H9 (cell line): ENCODE measurements around the gene EDNRA. TPM values are rescaled to one million over a fixed set of nuclear protein-coding genes. Genes with fewer than 3 reads are reported as not detected.

ENCODE experiments used
- DNase-seq: peaks from one replicate; pipeline ENCODE4 v3.0.0-alpha.2; 2017
- H2AFZ ChIP-seq: one replicate; pipeline ENCODE4 v1.6.1; 2013; ENCODE audit warnings: mild to moderate bottlenecking, low read length, control low read depth, moderate library complexity
- H2AK5ac ChIP-seq: 2 replicates; pipeline ENCODE4 v1.6.1; 2013; ENCODE audit warnings: low read length, control low read depth, mixed read lengths; ENCODE audit not compliant: insufficient read length
- H2BK120ac ChIP-seq: one replicate; pipeline ENCODE4 v1.6.1; 2013; ENCODE audit warnings: low read depth, mild to moderate bottlenecking, low read length, control low read depth, inconsistent platforms; ENCODE audit not compliant: poor library complexity, severe bottlenecking
- H2BK12ac ChIP-seq: 2 replicates; pipeline ENCODE4 v1.6.1; 2013; ENCODE audit warnings: low read length, control low read depth, mixed read lengths, low read depth; ENCODE audit not compliant: insufficient read length
- H2BK15ac ChIP-seq: 2 replicates; pipeline ENCODE4 v1.6.1; 2013; ENCODE audit warnings: low read depth, low read length, control low read depth
- H2BK20ac ChIP-seq: one replicate; pipeline ENCODE4 v1.6.1; 2013; ENCODE audit warnings: low read depth, mild to moderate bottlenecking, low read length, control low read depth, inconsistent platforms; ENCODE audit not compliant: poor library complexity, severe bottlenecking
- H2BK5ac ChIP-seq: 2 replicates; pipeline ENCODE4 v1.6.1; 2013; ENCODE audit warnings: low read length, control low read depth, mixed read lengths; ENCODE audit not compliant: insufficient read length
- H3K14ac ChIP-seq: 2 replicates; pipeline ENCODE4 v1.6.1; 2013; ENCODE audit warnings: low read length, control low read depth; ENCODE audit not compliant: insufficient read depth
- H3K18ac ChIP-seq: 2 replicates; pipeline ENCODE4 v1.6.1; 2013; ENCODE audit warnings: low read depth, mild to moderate bottlenecking, mixed read lengths, low read length, control low read depth; ENCODE audit not compliant: insufficient read length
- H3K23ac ChIP-seq: 2 replicates; pipeline ENCODE4 v1.6.1; 2013; ENCODE audit warnings: low read length, control low read depth, mixed read lengths, low read depth; ENCODE audit not compliant: insufficient read length
- H3K23me2 ChIP-seq: 2 replicates; pipeline ENCODE4 v1.6.1; 2013; ENCODE audit warnings: low read depth, mild to moderate bottlenecking, mixed read lengths, low read length, control low read depth; ENCODE audit not compliant: insufficient read length, poor library complexity, severe bottlenecking
- H3K27ac ChIP-seq: 2 replicates; pipeline ENCODE4 v1.5.1; 2013; ENCODE audit warnings: low read length, control low read depth, mixed read lengths, low read depth; ENCODE audit not compliant: insufficient read length
- H3K27me3 ChIP-seq: 2 replicates; pipeline ENCODE4 v1.6.1; 2013; ENCODE audit warnings: low read length, control low read depth, inconsistent platforms; ENCODE audit not compliant: insufficient read depth
- H3K4ac ChIP-seq: 2 replicates; pipeline ENCODE4 v1.6.1; 2013; ENCODE audit warnings: low read depth, mild to moderate bottlenecking, control low read depth, inconsistent platforms, low read length, moderate library complexity
- H3K4me1 ChIP-seq: 2 replicates; pipeline ENCODE4 v1.6.1; 2013; ENCODE audit warnings: low read length, control low read depth, inconsistent platforms; ENCODE audit not compliant: insufficient read depth
- H3K4me2 ChIP-seq: 2 replicates; pipeline ENCODE4 v1.6.1; 2013; ENCODE audit warnings: low read length, control low read depth, mixed read lengths; ENCODE audit not compliant: insufficient read length, insufficient read depth
- H3K56ac ChIP-seq: 2 replicates; pipeline ENCODE4 v1.6.1; 2013; ENCODE audit warnings: low read depth, mild to moderate bottlenecking, mixed read lengths, low read length, control low read depth; ENCODE audit not compliant: insufficient read length
- H3K79me1 ChIP-seq: 2 replicates; pipeline ENCODE4 v1.6.1; 2013; ENCODE audit warnings: low read depth, mild to moderate bottlenecking, moderate library complexity, low read length, control low read depth, inconsistent platforms; ENCODE audit not compliant: insufficient read depth, poor library complexity, severe bottlenecking
- H3K79me2 ChIP-seq: 2 replicates; pipeline ENCODE4 v1.6.1; 2013; ENCODE audit warnings: low read length, control low read depth, inconsistent platforms; ENCODE audit not compliant: insufficient read depth
- H3K9ac ChIP-seq: 2 replicates; pipeline ENCODE4 v1.6.1; 2013; ENCODE audit warnings: low read length, control low read depth, mixed read lengths; ENCODE audit not compliant: insufficient read length; ENCODE audit errors: extremely low read depth
- H3K9me3 ChIP-seq: one replicate; pipeline ENCODE4 v1.6.1; 2013; ENCODE audit warnings: low read depth, low read length, inconsistent platforms; ENCODE audit not compliant: control insufficient read depth
- H3T11ph ChIP-seq: one replicate; pipeline ENCODE4 v1.6.1; 2013; ENCODE audit warnings: mild to moderate bottlenecking, low read length, control low read depth, inconsistent platforms
- H4K20me1 ChIP-seq: one replicate; pipeline ENCODE4 v1.6.1; 2013; ENCODE audit not compliant: control insufficient read depth, insufficient read length, insufficient read depth
- H4K5ac ChIP-seq: 2 replicates; pipeline ENCODE4 v1.6.1; 2013; ENCODE audit warnings: low read depth, mild to moderate bottlenecking, mixed read lengths, low read length, control low read depth; ENCODE audit not compliant: insufficient read length
- H4K8ac ChIP-seq: replicated peaks from 2 replicates; pipeline ENCODE4 v1.6.1; 2013; ENCODE audit warnings: low read length, control low read depth, mixed read lengths, low read depth; ENCODE audit not compliant: insufficient read length
- H4K91ac ChIP-seq: 2 replicates; pipeline ENCODE4 v1.6.1; 2013; ENCODE audit warnings: low read depth, mild to moderate bottlenecking, moderate library complexity, mixed read lengths, low read length, control low read depth; ENCODE audit not compliant: insufficient read length
- H3K27ac Mint-ChIP-seq, 3 experiments: 2 replicates in 2 of 3; 3 replicates in 1 of 3; pipeline ENCODE4 v1.8.0; 2020 to 2021; ENCODE audit warnings: mixed read lengths in 3 of 3, mild to moderate bottlenecking in 1 of 3, moderate library complexity in 1 of 3
- H3K27me3 Mint-ChIP-seq: 2 replicates; pipeline ENCODE4 v1.8.0; 2021; ENCODE audit warnings: low read depth, mild to moderate bottlenecking, moderate library complexity, mixed read lengths
- H3K36me3 Mint-ChIP-seq, 3 experiments: 2 replicates in 2 of 3; 3 replicates in 1 of 3; pipeline ENCODE4 v1.8.0; 2020 to 2021; ENCODE audit warnings: low read depth in 3 of 3, mixed read lengths in 3 of 3; ENCODE audit not compliant: insufficient read depth in 1 of 3
- H3K4me1 Mint-ChIP-seq, 2 experiments: 2 replicates each; pipeline ENCODE4 v1.8.0; 2020; ENCODE audit warnings: mixed read lengths in 2 of 2
- H3K4me3 Mint-ChIP-seq, 2 experiments: 2 replicates in 1 of 2; 3 replicates in 1 of 2; pipeline ENCODE4 v1.8.0; 2020 to 2021; ENCODE audit warnings: mild to moderate bottlenecking in 2 of 2, mixed read lengths in 2 of 2, moderate library complexity in 1 of 2
- H3K9me3 Mint-ChIP-seq, 2 experiments: 2 replicates in 1 of 2; 3 replicates in 1 of 2; pipeline ENCODE4 v1.8.0; 2020; ENCODE audit warnings: mild to moderate bottlenecking in 2 of 2, mixed read lengths in 2 of 2, moderate library complexity in 1 of 2
- CTCF ChIP-seq: fragments of 200-600 bp; sonication (generic); conservative IDR thresholded peaks from 3 replicates; pipeline ENCODE4 v1.8.0; 2021; ENCODE audit warnings: antibody characterized with exemption, mild to moderate bottlenecking
- WGBS: extraction: QIAGEN DNeasy Blood & Tissue Kit; methylation state at CpG from one replicate; pipeline ENCODE4 v1.1.7; 2013; ENCODE audit warnings: missing lambda C conversion rate, low lambda C conversion rate, mixed read lengths; ENCODE audit not compliant: insufficient read length; ENCODE audit errors: extremely low coverage; 5-methylcytosine and 5-hydroxymethylcytosine counted together
- total RNA-seq: library from RNA; stranded (reverse); gene quantifications from 2 replicates; pipeline ENCODE4 v1.2.1, GENCODE V29; 2021

EDNRA gene
- total RNA-seq, 1 experiment from 2014 or later: 1.6 TPM

GRCh38 chr4:147488556-147488955, 7.7 kb downstream of the EDNRA start:
- H2BK15ac ChIP-seq: no peak overlapping the region
- H2BK12ac ChIP-seq: no peak overlapping the region
- no peak overlapping the region for H3K27ac Mint-ChIP-seq
- no peaks in the 10 kb centered on the region for H3K79me2 ChIP-seq
- no peak overlapping the region for H3K14ac ChIP-seq
- no peak for TF ChIP-seq CTCF
- H3K23ac ChIP-seq: no peak overlapping the region
- no peak overlapping the region for H2AK5ac ChIP-seq
- no peaks in the 10 kb centered on the region for H3K27me3 ChIP-seq
- H3K4me1 Mint-ChIP-seq: peaks cover 0 to 6% of the 10 kb centered on the region in 2 experiments; a peak in 1 of 4 replicates
- no peaks in the 10 kb centered on the region for H3K9me3 ChIP-seq
- no peaks in the 10 kb centered on the region for H3K9me3 Mint-ChIP-seq
- no peaks in the 10 kb centered on the region; the same call in 1 of the 2 replicates for H3K4me1 ChIP-seq
- no peak overlapping the region for H4K5ac ChIP-seq
- no peak overlapping the region for H2AFZ ChIP-seq
- no peak overlapping the region for H2BK20ac ChIP-seq
- H4K20me1 ChIP-seq: no peaks in the 10 kb centered on the region
- no peak overlapping the region for H2BK120ac ChIP-seq
- no peak overlapping the region for H4K8ac ChIP-seq
- no peaks in the 10 kb centered on the region for H3K36me3 Mint-ChIP-seq
- no peak overlapping the region for H3T11ph ChIP-seq
- no peaks in the 10 kb centered on the region for H3K79me1 ChIP-seq
- no peak overlapping the region for H3K4me3 Mint-ChIP-seq
- H3K27ac ChIP-seq: no peak overlapping the region
- H3K23me2 ChIP-seq: no peaks in the 10 kb centered on the region
- no peak overlapping the region for H3K56ac ChIP-seq
- H3K4me2 ChIP-seq: no peak overlapping the region
- no peak for DNase-seq
- H3K27me3 Mint-ChIP-seq: no peaks in the 10 kb centered on the region
- no peak overlapping the region for H3K18ac ChIP-seq
- no peak overlapping the region for H4K91ac ChIP-seq
- WGBS: no CpG with 5 or more reads among the region's 1 CpG
- H2BK5ac ChIP-seq: no peak overlapping the region
- H3K9ac ChIP-seq: no peak overlapping the region
- no peak overlapping the region for H3K4ac ChIP-seq
